KBM-7 (cell line): ENCODE data around the gene IYD.

ENCODE experiments used
- DNase-seq: peaks from one replicate; pipeline ENCODE4 v3.0.0-alpha.2; 2015
- in situ Hi-C: fragments of 300-500 bp; cut with MboI; formaldehyde crosslinking; loops from 2 replicates; pipeline ENCODE4 v1.14.3; 2020; ENCODE audit warnings: low sequenced_read_pairs, low pct_unique_long_range_greater_than_20kb, mixed read lengths

IYD gene

DNA sequence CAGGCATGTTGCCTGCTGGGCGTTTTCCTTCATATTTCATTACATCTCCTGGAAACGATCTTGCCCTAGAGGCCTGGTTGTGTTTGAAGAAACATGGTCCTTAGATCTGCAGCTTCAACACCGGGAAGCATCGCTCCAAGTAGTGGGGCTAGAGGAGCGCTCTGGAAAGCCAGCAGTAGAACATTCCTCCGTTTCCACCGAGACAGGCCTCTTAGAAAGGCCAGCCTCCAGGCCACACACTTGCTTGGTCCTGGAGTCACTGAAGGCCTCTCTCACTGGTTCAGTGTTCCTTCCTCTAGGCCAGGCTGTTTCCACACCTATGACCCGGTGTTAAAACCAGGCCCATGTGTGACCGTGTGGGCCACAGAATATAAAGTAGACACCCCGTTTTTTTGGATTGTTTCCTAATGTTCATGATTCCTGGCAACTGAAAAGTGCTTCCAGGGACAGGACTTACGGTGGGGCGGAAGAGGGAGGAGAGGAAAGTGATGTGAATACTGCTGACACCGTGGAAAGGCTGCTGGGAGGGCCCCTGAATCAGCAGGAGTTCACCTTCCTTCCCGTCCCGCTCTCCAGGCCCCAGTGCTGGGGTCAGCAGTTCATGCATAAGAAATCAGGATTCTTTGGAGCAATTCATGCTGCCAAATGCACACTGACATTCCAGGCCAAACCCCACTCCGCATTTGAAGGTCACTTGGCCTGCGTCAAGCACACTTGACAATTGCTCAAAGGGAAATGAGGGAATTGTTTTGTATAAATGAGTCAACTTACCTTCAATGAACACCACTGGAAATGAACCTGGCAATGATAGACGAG is 83.8 kb downstream of the IYD start:
- in situ Hi-C loops: no loop called here

DNA sequence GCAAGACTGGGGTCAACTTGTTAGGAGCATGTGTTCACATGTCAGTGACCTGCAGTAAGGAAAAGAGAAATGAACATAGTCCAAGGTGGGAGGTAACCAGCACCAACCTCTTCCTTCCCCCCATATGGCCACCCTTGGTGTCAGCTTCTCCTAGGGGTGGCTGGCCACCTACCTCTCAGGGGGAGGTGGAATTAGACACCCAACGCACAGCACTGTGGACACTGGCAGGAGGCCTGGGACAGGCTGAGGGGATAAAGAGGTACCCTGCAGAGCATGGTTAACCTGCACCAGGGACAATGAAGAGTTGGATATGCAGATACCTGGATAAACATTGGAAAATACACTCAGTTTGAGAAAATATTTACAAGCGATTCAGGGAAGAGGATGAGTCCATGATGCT is 84.5 kb downstream of the IYD start:
- in situ Hi-C loops: no loop called here
- no peak for DNase-seq

More for the DNA sequence above, 83.8 kb downstream of the IYD start:
- no peak for DNase-seq
